Measurements from ENCODE around the gene FGF14.

- no peak for TF ChIP-seq POLR2AphosphoS5 (IDR thresholded peaks at IDR 0.05)
- TF ChIP-seq, protein P1, sequence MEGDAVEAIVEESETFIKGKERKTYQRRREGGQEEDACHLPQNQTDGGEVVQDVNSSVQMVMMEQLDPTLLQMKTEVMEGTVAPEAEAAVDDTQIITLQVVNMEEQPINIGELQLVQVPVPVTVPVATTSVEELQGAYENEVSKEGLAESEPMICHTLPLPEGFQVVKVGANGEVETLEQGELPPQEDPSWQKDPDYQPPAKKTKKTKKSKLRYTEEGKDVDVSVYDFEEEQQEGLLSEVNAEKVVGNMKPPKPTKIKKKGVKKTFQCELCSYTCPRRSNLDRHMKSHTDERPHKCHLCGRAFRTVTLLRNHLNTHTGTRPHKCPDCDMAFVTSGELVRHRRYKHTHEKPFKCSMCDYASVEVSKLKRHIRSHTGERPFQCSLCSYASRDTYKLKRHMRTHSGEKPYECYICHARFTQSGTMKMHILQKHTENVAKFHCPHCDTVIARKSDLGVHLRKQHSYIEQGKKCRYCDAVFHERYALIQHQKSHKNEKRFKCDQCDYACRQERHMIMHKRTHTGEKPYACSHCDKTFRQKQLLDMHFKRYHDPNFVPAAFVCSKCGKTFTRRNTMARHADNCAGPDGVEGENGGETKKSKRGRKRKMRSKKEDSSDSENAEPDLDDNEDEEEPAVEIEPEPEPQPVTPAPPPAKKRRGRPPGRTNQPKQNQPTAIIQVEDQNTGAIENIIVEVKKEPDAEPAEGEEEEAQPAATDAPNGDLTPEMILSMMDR (IDR thresholded peaks at IDR 0.05) = no peak
- no peak for TF ChIP-seq POLR2A (IDR thresholded peaks at IDR 0.05)
These were observed 76.5 kb downstream of the FGF14 start for GRCh38 chr13:102325321-102325720.
